GM19193 (cell line): Measurements from ENCODE around the gene FFAR2.

ENCODE experiments used
- POLR2A ChIP-seq: IDR thresholded peaks from 4 replicates; pipeline ENCODE4 v1.6.1; 2011; ENCODE audit not compliant: insufficient read depth, insufficient read length; ENCODE audit errors: extremely low read depth

The FFAR2 gene

DNA sequence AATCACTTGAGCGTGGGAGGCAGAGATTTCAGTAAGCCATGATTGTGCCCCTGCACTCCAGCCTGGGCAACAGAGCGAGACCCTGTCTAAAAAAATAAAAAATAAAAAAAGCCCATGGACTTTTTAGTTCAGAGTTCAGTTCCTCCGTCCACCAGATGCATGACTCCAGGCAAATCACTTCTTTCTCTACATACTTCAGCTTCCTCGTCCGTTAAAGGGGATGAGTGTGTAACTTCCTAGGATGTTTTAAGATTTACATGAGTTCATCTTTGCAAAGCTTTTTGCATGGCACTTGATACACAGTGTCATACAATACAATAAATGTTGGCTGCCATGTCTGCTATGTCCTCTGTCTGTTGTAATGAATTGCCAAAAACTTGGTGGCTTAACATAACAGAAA is 10.0 kb upstream of the FFAR2 start:
- no peak for TF ChIP-seq POLR2A

DNA sequence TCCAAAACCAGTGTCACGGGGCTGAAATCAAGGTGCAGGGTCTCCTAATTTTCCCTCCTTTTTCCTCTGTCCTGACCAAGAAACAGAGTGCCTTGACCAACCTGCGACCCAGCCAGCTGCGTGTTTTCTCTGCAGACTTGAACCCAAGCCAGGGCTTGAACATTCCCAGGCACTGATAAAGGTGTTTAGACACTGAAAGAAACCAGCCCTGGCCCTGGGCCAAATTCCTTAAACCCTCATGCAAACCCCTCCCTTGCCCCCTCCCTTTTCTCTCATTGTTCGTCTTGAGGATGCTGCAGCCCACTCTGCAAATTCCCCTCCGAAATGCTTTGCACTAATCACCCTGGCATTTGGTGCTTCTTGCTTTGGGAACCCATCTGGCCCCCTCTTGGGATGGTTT is 9.5 kb upstream of the FFAR2 start:
- no peak for TF ChIP-seq POLR2A

DNA sequence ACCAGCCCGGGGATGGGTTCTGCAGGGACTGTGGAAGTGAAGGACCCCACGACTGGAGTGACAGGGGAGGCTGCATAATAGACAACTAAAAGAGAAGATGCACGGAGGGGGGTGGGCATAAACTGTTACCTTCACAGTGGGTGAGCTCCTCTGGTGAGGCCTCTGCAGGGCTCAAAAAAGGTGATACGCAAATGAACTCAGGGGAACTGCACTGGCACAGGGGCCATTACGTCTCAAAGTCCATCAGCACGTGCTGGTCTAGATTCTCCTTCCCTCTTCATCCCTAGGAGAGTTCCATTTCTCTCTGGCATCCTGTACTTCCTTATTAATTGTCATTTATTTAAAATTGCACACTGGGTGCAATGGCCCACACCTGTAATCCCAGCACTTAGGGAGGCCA is 8.1 kb upstream of the FFAR2 start:
- no peak for TF ChIP-seq POLR2A

DNA sequence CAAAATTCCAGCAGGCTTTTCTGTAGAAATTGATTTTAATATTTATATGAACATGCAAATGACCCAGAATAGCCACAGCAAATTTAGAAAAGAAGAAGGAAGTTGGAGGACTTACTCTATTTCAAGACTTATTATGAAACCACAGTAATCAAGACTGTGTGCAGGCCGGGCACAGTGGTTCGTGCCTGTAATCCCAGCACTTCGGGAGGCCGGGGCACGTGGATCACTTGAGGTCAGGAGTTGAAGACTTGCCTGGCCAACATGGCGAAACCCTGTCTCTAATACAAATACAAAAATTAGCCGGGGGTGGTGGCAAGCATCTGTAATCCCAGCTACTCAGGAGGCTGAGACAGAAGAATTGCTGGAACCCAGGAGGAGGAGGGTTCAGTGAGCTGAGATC is 6.0 kb upstream of the FFAR2 start:
- TF ChIP-seq POLR2A, result no peak

DNA sequence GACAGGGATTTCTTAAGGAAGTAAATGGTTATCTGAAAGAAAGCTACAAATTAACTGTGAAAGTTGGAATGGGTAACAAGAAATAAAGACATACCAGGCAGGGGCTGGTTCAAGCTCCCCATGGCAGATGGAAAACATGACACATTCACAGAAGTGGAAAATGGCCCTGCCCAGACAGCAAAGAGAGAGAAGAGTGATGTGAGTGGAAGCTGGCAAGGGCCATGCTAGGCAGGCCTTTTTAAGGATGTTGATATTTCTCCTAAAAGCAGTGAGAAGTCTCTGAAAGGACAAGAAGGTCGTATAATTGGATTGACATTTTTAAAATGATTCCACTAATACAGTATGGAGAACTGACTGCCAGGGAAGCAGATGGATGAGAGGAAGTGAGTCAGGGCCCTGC is 3.3 kb upstream of the FFAR2 start:
- no peak for TF ChIP-seq POLR2A

DNA sequence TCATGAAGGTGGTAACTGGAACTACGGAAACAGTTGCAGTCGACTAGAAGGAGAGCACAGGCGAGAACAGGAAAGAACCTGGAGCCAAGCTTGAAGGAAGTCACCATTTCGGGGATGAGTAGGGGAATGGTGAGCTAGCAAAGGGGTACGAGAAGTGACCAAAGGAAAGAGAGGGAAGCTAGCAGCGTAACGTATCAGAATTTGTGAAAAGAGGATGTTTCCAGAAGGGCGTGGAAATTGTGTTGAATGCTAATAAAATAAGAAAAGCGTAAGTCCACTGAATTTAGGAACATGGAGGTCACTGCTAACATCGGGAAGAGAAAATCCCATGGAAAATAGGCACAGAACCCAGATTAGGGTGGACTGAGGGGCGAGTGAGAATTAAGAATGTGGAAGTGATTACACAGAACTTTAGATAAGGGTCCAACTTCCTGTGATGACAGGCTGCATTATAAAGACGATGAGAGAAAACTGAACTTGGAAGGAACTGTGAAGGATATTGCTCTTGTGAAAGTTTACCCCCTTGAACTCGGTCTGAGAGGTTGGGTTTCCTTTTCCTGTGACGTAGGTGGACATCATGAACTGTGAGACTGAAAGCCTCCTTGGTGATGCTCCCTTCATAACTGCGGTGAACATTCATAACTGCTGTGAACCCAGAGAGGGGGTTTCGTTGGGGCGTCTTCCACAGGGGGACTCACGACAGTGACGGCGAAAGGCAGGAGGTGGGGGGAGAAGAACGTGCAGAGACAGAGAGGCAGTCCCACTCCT is 2.0 kb upstream of the FFAR2 start:
- no peak for TF ChIP-seq POLR2A

DNA sequence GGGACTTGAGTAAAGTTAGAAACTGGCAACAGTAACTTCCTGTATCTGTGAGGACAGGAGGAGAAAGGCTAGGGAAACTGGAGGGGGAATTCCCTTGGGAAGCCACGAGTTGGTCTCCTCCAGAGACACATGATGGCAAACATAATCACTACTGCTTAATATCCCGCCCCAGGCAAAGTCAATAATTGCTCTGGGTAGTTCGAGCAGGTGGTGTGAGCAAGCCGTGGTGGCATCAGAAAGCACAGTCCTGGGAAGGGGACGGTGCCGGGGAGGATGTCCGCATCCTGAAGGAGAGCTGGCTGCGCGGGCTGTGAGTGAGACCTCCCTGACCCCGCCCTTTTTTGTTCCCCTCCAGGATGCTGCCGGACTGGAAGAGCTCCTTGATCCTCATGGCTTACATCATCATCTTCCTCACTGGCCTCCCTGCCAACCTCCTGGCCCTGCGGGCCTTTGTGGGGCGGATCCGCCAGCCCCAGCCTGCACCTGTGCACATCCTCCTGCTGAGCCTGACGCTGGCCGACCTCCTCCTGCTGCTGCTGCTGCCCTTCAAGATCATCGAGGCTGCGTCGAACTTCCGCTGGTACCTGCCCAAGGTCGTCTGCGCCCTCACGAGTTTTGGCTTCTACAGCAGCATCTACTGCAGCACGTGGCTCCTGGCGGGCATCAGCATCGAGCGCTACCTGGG is 1.4 kb downstream of the FFAR2 start:
- TF ChIP-seq POLR2A, result no peak

DNA sequence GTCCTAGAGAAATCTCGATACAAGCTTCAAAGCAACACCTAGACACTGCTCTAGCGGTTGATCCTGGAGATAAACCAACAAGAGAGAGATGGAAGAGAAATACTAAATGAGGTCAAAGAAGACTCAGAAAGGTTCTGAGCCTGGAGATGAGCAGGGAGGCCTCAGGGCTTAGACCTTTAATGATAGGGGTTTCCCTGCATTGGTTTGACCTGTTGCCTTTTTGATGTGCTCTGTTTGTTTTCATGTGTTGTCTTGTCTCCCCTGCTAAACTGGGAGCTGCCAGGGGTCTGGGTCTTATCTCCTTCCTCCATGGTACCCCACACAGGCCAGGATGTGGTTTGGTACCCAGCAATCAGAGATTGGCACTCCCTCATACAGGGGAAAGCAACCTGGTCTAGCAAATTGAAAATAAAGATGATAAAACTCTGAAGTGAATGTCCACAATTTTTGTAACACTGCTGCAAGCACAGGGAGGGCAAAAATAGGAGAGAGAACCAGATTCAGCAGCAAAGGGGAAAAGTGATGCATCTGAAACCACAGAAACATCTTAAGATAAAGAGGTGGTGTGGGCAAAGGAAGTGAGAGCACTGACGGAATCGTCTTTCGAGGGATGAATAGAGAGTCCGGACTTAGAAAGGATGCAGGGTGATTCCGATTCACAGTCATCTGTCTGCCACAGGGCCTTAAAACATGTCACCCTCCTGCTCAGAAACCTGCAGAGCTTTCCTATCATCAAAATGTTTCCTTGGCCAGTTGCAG is 3.5 kb downstream of the FFAR2 start:
- TF ChIP-seq POLR2A, result no peak

DNA sequence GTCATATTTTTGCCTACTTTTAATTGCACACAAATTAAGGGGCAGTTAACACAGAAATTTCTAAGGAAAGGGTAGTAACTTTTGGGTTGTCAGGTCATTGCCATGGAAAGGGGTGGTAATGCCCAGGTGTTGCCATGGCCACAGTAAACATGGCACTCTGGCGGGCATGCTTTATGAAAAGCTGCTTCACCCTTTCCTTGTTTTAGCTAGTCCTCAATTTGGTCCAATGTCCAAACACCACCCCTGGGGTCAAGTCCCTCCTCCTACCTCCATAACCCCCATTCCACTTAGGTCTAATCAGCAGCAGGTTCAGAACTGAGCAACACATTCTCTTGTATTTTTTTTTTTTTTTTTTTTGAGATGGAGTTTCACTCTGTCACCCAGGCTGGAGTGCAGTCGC is 6.6 kb downstream of the FFAR2 start:
- no peak for TF ChIP-seq POLR2A

DNA sequence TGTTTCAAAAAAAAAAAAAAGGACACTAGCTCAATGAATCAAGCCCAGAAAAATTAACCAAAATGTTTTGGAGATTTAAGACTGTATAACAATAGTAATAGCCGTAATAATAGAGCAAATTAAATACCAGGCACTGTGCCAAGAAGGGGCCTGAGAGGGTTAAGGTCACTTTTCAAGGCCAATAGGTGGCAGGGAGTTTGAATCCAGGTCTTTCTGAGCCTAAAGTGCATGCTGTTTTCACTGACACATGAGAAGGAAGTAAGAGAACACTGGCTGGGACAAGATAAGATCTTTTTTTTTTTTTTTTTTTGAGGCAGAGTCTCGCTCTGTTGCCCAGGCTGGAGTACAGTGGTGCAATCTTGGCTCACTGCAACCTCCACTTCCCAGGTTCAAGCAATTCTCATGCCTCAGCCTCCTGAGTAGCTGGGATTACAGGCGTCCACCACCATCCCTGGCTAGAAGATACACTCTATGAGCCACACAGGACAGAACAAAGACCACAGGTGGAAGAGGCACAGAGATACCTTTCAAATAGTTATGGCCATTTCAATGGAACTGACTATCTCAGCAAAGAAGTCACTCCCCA is 7.7 kb downstream of the FFAR2 start:
- no peak for TF ChIP-seq POLR2A

DNA sequence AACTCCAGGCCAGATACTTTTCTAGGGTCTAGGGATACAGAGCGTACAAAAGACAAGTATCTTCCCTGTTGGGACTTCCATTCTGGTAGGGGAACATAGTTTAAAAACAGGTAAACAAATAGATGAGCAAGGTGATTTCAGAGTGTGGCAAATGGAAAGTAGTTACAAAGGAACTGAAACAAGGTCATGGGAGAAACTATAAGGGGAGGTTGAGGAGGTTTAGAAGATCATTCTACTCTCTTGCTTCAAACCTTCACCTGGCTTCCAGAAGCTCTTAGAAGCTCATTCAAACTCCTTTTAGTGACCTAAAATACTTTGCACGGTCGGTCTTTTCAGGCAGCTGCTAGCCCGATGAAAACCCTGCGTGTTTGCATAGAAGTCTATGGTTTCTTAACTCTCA is 9.1 kb downstream of the FFAR2 start:
- no peak for TF ChIP-seq POLR2A

DNA sequence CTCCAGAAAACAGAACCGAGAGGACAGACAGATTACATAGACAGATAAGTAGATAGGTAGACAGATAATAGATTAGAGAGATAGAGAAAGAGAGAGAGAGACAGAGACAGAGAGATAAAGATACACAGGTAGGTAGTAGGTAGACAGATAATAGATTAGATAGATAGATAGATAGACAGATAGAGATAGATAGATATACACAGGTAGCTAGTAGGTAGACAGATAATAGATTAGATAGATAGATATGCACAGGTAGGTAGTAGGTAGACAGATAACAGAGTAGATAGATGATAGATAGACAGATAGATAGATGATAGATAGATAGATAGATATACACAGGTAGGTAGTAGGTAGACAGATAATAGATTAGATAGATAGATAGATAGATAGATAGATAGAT is 10.1 kb downstream of the FFAR2 start:
- no peak for TF ChIP-seq POLR2A

DNA sequence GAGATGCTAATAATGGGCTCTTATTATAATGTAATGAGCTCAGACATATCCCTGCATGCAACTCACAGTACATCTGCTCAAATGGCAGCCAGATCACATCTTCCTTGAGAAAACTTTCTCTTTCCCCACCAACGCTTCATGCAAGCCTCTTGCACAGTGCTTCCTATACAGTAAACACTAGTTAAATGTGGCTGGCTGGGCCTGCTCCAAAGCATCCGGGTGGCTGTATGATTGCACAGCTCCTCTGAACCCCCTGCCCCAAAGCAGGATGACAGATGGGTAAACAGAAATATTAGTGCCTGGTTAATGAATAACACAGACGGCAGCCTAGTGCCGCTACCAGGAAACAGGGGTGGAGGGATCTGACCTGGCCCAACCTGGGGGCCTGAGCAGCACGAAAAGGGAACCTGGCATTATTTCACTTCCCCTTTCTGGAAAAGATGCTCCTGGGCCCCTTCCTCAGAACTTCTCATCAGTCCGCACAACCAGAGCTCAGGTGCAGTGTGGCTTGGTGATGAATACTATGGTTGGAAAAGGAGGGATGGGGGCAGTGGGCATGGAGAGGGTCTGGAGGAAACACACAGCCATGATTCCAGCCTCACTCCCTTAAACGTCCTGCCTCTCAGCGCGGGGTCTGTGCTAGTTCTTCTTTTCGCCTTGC is 10.8 kb downstream of the FFAR2 start:
- peak; percentile 15 for TF ChIP-seq POLR2A

DNA sequence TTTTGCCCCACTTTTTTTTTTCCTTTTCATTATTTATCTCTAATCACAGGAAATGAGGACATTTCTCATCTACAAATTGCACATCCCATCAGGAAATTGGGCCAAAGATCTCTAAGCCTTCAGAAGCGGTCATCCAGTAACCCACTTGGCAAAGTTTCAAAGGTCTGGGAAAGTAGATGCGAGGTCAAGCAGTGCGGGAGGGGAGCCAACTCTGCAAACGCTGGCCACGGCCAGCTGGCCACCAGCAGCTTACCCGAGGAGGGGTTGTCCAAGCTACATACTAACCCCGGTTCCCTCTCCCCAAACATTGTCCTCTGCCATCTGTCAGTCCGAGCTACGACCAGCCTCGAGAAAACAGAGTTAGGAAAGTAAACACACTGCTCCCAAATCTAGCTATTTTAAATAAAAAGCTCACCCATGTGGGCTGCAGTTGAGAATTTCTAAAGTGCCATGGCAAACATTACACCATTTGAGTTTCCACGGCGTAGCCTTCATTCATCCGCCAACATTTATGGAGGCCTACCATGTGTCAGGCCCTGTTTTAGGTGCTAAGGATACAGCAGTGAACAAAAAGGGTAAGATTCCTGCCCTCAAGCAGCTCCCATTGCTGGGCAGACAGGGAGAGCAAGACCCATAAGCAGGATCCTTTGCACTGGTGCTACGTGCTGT is 11.5 kb downstream of the FFAR2 start:
- TF ChIP-seq POLR2A, result no peak

DNA sequence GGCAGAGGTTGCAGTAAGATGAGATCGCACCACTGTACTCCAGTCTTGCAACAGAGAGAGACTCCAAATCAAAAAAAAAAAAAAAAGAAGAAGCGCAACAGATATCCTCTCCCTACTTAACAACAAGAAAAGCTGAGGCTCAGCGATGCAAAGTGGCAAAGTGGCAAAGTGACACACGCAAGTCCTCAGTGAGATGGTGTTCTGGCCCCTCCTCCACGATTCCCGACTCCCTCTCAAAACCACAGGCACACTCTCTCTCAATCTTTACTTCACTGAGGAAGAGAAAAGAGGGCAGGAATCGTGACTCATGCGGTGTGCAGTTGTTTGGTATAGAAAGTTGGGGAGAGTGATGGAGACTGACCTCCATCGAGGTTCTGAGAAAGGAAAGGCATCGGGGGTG is 12.6 kb downstream of the FFAR2 start:
- no peak for TF ChIP-seq POLR2A

DNA sequence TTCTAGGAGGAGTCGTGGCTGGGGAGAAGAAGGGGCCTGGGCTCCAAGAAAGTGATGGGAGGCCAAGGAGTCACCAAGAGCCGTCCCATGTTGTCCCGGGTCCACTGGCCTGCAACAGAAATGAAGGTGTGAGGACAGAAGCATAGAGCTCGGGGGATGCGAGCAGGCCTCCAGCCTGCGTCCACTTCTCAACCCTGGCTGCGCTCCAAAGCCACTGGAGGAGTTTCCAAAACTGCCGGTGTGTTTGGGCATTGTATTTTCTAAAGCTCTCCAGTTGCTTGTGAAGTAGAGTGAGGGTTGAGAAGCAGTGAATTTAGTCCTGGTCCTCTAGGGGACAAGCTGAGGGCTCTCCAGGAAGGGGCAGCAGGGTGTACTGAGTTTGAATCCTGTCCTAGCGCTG is 13.0 kb downstream of the FFAR2 start:
- no peak for TF ChIP-seq POLR2A
